B cell (primary cell): Measurements from ENCODE around the gene NGEF. TPM values are rescaled to one million over a fixed set of nuclear protein-coding genes. Genes with fewer than 3 reads are reported as not detected.

Experiments
- ATAC-seq: fragments of 200-7000 bp; cut with Tn5 transposase; one replicate; pipeline ENCODE4 v1.10.0; 2021; ENCODE audit warnings: low read depth, mild to moderate bottlenecking, moderate number of reproducible peaks, moderate library complexity
- CTCF ChIA-PET: fragments of 350-600 bp; sonication (Branson Sonifier 250); formaldehyde crosslinking; loops from one replicate; lab custom pipeline; 2021; ENCODE audit warnings: antibody characterized with exemption, inconsistent platforms; lab: Charles Lee
- POLR2A ChIA-PET: fragments of 350-600 bp; sonication (Branson Sonifier 250); formaldehyde crosslinking; loops from one replicate; lab custom pipeline; 2021; ENCODE audit warnings: antibody characterized with exemption; lab: Charles Lee
- DNase-seq: peaks from one replicate; pipeline ENCODE4 v3.0.0; 2013
- H2AFZ ChIP-seq: 2 replicates; pipeline ENCODE4 v1.6.1; 2012; ENCODE audit warnings: mild to moderate bottlenecking, low read depth, low read length; ENCODE audit not compliant: insufficient read depth, poor library complexity, severe bottlenecking
- H3K27ac ChIP-seq, 2 donors: 1 replicate in 1 of 2; 2 replicates in 1 of 2; pipeline ENCODE4 v1.5.1; 2012 to 2013; ENCODE audit warnings: low read length in 2 of 2, mild to moderate bottlenecking in 2 of 2, moderate library complexity in 1 of 2
- H3K27me3 ChIP-seq, 4 experiments: fragments of 200-600 bp in 1 of 4; sonication (generic) in 1 of 4; replicated peaks in 1 of 4; 1 replicate in 2 of 4; 2 replicates in 2 of 4; pipeline versions ENCODE4 v1.6.1 to v1.7.0; 2013 to 2016; ENCODE audit warnings: low read length in 3 of 4, mild to moderate bottlenecking in 2 of 4, mixed read lengths in 1 of 4, moderate library complexity in 1 of 4; ENCODE audit not compliant: insufficient read depth in 4 of 4, control insufficient read depth in 3 of 4; ENCODE audit errors: control extremely low read depth in 1 of 4
- H3K36me3 ChIP-seq, 2 experiments: replicated peaks in 1 of 2; 1 replicate in 1 of 2; 2 replicates in 1 of 2; pipeline versions ENCODE4 v1.6.1 to v1.7.1; 2013; ENCODE audit warnings: low read length in 1 of 2; ENCODE audit not compliant: insufficient read depth in 2 of 2, control insufficient read depth in 1 of 2; ENCODE audit errors: control extremely low read depth in 1 of 2, extremely low read depth in 1 of 2
- H3K4me1 ChIP-seq, 2 donors: fragments of 200-600 bp in 1 of 2; sonication (generic) in 1 of 2; 1 replicate in 1 of 2; 2 replicates in 1 of 2; pipeline versions ENCODE4 v1.5.1 to v1.6.1; 2013 to 2017; ENCODE audit warnings: low read length in 2 of 2; ENCODE audit not compliant: control insufficient read depth in 2 of 2, insufficient read depth in 2 of 2
- H3K4me2 ChIP-seq: replicated peaks from 2 replicates; pipeline ENCODE3; 2012; ENCODE audit warnings: mild to moderate bottlenecking, low read depth, low read length; ENCODE audit not compliant: poor library complexity, severe bottlenecking
- H3K4me3 ChIP-seq, 5 experiments: fragments of 200-600 bp in 1 of 5; sonication (generic) in 1 of 5; 1 replicate in 3 of 5; 2 replicates in 2 of 5; pipeline versions ENCODE4 v1.5.1 to v1.7.0; 2011 to 2016; ENCODE audit warnings: low read length in 4 of 5, mild to moderate bottlenecking in 4 of 5, low read depth in 2 of 5, control low read depth in 1 of 5, moderate library complexity in 1 of 5; ENCODE audit not compliant: insufficient read depth in 1 of 5; ENCODE audit errors: control extremely low read depth in 1 of 5, extremely low read depth in 1 of 5
- H3K79me2 ChIP-seq: fragments of 200-600 bp; sonication (generic); one replicate; pipeline ENCODE4 v1.6.0; 2016; ENCODE audit warnings: low read length; ENCODE audit not compliant: control insufficient read depth, insufficient read depth
- H3K9ac ChIP-seq: fragments of 200-600 bp; sonication (generic); 2 replicates; pipeline ENCODE4 v1.6.1; 2017; ENCODE audit warnings: mild to moderate bottlenecking, low read length, moderate library complexity
- H3K9me3 ChIP-seq, 3 donors: one replicate each; pipeline versions ENCODE4 v1.6.1 to v1.7.1; 2013; ENCODE audit warnings: low read length in 2 of 3; ENCODE audit not compliant: control insufficient read depth in 2 of 3, insufficient read depth in 1 of 3; ENCODE audit errors: control extremely low read depth in 1 of 3
- H4K20me1 ChIP-seq: 2 replicates; pipeline ENCODE4 v1.6.0; 2012; ENCODE audit warnings: mild to moderate bottlenecking, low read length; ENCODE audit not compliant: insufficient read depth, control insufficient read depth, poor library complexity, severe bottlenecking
- H3K27ac Mint-ChIP-seq: one replicate; pipeline ENCODE4 v1.8.0; 2021; ENCODE audit warnings: mixed read lengths
- H3K27me3 Mint-ChIP-seq: one replicate; pipeline ENCODE4 v1.8.0; 2021; ENCODE audit warnings: mixed read lengths
- H3K4me1 Mint-ChIP-seq: one replicate; pipeline ENCODE4 v1.8.0; 2021; ENCODE audit warnings: mixed read lengths
- H3K4me3 Mint-ChIP-seq: one replicate; pipeline ENCODE4 v1.8.0; 2021; ENCODE audit warnings: mixed read lengths
- H3K9me3 Mint-ChIP-seq: one replicate; pipeline ENCODE4 v1.8.0; 2022; ENCODE audit warnings: mixed read lengths; ENCODE audit not compliant: insufficient read depth
- CTCF ChIP-seq: fragments of 200-600 bp; IDR thresholded peaks from one replicate; pipeline ENCODE4 v1.8.0; 2022; ENCODE audit warnings: antibody characterized with exemption, mild to moderate bottlenecking
- EZH2 ChIP-seq: IDR thresholded peaks from 2 replicates; pipeline ENCODE4 v1.6.1; 2012; ENCODE audit warnings: borderline replicate concordance, low read depth, mild to moderate bottlenecking, moderate library complexity, low read length; ENCODE audit not compliant: insufficient read depth, poor library complexity, severe bottlenecking
- WGBS: methylation state at CpG from one replicate; pipeline ENCODE4 v1.1.5; 2013; ENCODE audit warnings: missing lambda C conversion rate; ENCODE audit not compliant: insufficient coverage; 5-methylcytosine and 5-hydroxymethylcytosine counted together
- intact Hi-C: fragments of 100-400 bp; cut with micrococcal nuclease; formaldehyde crosslinking; loops from one replicate; pipeline ENCODE4 v1.10.0; 2022
- polyA plus RNA-seq: library from polyadenylated mRNA; depleted of rRNA; stranded (reverse); fragments of >200 nt; gene quantifications from 2 replicates; pipeline ENCODE4 v1.2.3, GENCODE V29; 2012
- total RNA-seq, 2 donors: library from RNA; stranded (reverse); fragments of 120-200 nt in 1 of 2; gene quantifications; 1 replicate in 1 of 2; 2 replicates in 1 of 2; pipeline versions ENCODE4 v1.2.3 to v1.2.4, GENCODE V29; 2013 to 2022

Gene NGEF
- total and polyA plus RNA-seq, 2 donors (not counting 1 experiment from before 2014, with no cell fraction given), result not detected

GRCh38 chr2:232884549-232885263 is 128.3 kb downstream of the NGEF start:
- no peaks in the 10 kb centered on the region for H3K9me3 ChIP-seq
- no peak overlapping the region for H3K9ac ChIP-seq
- no peak overlapping the region for H3K27ac ChIP-seq
- H3K4me3 ChIP-seq, result no peak overlapping the region
- Mint-ChIP-seq H3K27me3 (peaks cover 5% of the 10 kb centered on the region), H3K9me3 (no peaks in the 10 kb centered on the region), H3K27ac (no peak overlapping the region), H3K4me1 (no peaks in the 10 kb centered on the region), H3K4me3 (no peak overlapping the region)
- no peaks in the 10 kb centered on the region for H3K27me3 ChIP-seq
- ChIA-PET CTCF (interaction anchor here (0.7 to 1.1 kb wide), 2 partner anchors 144 to 957 kb away, joined by 3 read pairs; no protein-coding TSS in a partner anchor), POLR2A (no interaction called here)
- ATAC-seq (no peak), DNase-seq (no peak)
- no peaks in the 10 kb centered on the region for H3K36me3 ChIP-seq
- H3K79me2 ChIP-seq, result no peaks in the 10 kb centered on the region
- H3K4me1 ChIP-seq, result no peaks in the 10 kb centered on the region
- WGBS, result 95% methylated on average over 26 of the region's 27 CpGs
- intact Hi-C loops, result no loop called here
- no peak overlapping the region for H2AFZ ChIP-seq
- TF ChIP-seq EZH2, result no peak
- no peak for TF ChIP-seq CTCF
- no peak overlapping the region for H3K4me2 ChIP-seq
- H4K20me1 ChIP-seq, result no peaks in the 10 kb centered on the region

GRCh38 chr2:232884001-232884421 is 129.0 kb downstream of the NGEF start:
- no peak overlapping the region for H2AFZ ChIP-seq
- intact Hi-C loops, result no loop called here
- no peaks in the 10 kb centered on the region for H3K9me3 ChIP-seq
- H4K20me1 ChIP-seq, result no peaks in the 10 kb centered on the region
- WGBS, result 85% methylated on average over 11 of the region's 11 CpGs
- ATAC-seq (no peak), DNase-seq (no peak)
- Mint-ChIP-seq H3K4me3 (no peak overlapping the region), H3K27me3 (peaks cover 5% of the 10 kb centered on the region), H3K4me1 (no peaks in the 10 kb centered on the region), H3K27ac (no peak overlapping the region), H3K9me3 (no peaks in the 10 kb centered on the region)
- no peak overlapping the region for H3K4me3 ChIP-seq
- no peak overlapping the region for H3K27ac ChIP-seq
- no peak overlapping the region for H3K4me2 ChIP-seq
- ChIA-PET CTCF (interaction anchor here (0.7 to 1.1 kb wide), 2 partner anchors 145 to 958 kb away, joined by 3 read pairs; no protein-coding TSS in a partner anchor), POLR2A (no interaction called here)
- H3K36me3 ChIP-seq, result no peaks in the 10 kb centered on the region
- no peak overlapping the region for H3K9ac ChIP-seq
- TF ChIP-seq CTCF (no peak), EZH2 (no peak)
- no peaks in the 10 kb centered on the region for H3K27me3 ChIP-seq
- no peaks in the 10 kb centered on the region for H3K4me1 ChIP-seq
- H3K79me2 ChIP-seq, result no peaks in the 10 kb centered on the region
